HG03097 (cell line): ENCODE data around the gene MCF2.
"Not testable (repeated sequence)": the region's sequence is repeated elsewhere in the genome, so short reads cannot be mapped to it uniquely, and the experiment has no call there.

Experiments used
- ATAC-seq: cut with Tn5 transposase; IDR thresholded peaks from one replicate; pipeline ENCODE4 v1.9.1; 2021; ENCODE audit not compliant: unreplicated experiment, low FRiP score

Gene MCF2, protein sequence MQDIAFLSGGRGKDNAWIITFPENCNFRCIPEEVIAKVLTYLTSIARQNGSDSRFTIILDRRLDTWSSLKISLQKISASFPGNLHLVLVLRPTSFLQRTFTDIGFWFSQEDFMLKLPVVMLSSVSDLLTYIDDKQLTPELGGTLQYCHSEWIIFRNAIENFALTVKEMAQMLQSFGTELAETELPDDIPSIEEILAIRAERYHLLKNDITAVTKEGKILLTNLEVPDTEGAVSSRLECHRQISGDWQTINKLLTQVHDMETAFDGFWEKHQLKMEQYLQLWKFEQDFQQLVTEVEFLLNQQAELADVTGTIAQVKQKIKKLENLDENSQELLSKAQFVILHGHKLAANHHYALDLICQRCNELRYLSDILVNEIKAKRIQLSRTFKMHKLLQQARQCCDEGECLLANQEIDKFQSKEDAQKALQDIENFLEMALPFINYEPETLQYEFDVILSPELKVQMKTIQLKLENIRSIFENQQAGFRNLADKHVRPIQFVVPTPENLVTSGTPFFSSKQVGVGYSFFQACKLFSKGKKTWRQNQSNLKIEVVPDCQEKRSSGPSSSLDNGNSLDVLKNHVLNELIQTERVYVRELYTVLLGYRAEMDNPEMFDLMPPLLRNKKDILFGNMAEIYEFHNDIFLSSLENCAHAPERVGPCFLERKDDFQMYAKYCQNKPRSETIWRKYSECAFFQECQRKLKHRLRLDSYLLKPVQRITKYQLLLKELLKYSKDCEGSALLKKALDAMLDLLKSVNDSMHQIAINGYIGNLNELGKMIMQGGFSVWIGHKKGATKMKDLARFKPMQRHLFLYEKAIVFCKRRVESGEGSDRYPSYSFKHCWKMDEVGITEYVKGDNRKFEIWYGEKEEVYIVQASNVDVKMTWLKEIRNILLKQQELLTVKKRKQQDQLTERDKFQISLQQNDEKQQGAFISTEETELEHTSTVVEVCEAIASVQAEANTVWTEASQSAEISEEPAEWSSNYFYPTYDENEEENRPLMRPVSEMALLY

GRCh38 chrX:139708067-139708466 is at the start of gene MCF2:
TSS of gene MCF2 (minus strand) at chrX:139708167. CDS start at chrX:139651744, 56,423 bp downstream.
- no peak for ATAC-seq

DNA sequence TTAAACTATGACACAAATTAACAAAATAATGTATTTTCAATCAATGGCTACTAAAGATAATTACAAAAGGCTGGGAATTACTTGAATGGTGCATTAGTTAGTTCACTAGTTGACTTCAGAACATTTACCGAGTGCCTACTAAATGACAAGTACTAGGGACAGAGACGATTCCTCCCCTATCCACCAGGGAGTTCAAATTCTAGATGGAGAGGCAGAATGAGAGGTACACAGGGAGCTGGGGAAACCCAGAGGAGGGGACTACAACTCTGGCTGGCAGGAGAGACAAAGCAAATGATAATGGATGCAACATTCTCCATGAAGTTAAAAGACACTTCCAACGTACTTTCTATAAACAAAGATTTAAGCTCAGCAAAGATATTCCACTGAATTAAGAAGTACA is 43.1 kb upstream of the MCF2 start:
- no peak for ATAC-seq

DNA sequence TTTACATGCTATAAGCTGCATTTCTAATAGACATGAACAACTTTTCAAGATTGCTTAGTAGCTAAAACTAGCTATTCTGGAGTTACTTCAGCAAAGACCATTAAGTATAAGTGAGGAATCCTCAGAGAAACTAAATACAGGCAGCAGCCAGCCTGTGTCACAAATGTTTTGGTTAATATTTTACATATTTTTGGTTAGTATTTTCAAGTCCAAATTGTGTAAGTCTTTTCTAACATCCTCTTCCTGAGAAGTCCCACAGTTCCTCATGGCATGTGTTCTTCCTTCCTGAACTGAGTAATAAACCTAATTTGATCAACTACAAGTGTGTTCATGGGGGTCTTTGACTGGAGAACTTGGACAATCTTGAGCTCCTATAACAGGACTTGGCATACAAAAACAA is 42.4 kb upstream of the MCF2 start:
- ATAC-seq, result no peak

DNA sequence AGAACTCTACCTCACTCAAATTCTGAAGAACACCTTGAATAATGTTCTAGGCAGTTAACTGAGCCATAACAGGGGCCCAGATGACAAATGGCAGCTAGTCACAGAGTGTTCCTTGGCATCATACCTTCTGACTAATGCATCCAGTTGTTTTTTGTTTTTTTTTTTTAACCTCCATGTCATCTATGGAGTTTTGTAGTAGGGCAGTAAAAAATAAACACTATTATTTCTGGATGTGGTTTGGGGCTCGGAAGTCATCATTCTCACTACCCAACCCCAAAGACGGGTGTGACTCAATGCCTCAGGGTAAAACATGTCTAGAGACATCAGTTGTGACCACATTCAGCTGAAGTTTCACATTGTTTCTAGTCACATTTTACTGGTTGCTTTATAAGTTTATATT is 31.2 kb upstream of the MCF2 start:
- peak; percentile 59 for ATAC-seq

DNA sequence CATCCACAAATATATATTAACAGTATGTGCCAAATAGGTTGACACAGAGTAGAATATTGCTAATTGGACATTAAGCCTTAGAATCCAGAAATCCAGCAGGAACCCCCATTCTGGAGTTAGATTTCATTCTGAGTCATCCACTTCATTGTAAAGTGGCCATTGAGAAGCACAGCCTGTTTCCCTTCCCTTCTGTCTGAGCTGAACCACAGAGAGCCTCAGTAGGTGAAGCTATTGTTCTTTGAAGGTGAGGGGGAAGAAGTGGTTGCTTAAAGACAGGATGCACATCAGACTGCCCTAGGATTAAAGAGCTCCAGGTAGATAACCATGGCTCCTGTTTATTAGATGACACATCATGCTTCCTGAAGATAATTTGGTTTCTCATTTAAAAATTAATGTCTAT is 30.6 kb upstream of the MCF2 start:
- no peak for ATAC-seq

GRCh38 chrX:139736151-139736550 is 28.2 kb upstream of the MCF2 start:
- no peak for ATAC-seq

GRCh38 chrX:139734996-139735395 is 27.0 kb upstream of the MCF2 start:
- ATAC-seq, result no peak

DNA sequence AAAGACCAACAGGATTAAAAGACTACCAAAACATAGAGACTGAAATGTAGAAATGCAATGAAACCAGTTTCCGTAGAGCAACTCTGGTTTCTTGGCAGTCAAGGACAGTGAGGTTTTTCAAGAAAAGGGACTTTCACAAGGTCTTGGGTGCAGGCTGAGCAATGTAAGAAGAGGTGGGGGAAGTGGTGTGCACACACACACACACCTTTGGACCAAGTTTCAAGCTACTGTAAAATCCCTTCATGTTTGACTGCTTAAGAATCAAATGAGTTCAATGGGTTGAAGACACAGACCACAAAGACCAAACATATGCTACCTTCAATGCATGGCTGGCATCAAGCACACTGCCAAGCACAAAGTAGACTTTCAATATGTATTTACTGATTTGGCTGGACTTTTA is 17.8 kb upstream of the MCF2 start:
- ATAC-seq, result peak; percentile 80

DNA sequence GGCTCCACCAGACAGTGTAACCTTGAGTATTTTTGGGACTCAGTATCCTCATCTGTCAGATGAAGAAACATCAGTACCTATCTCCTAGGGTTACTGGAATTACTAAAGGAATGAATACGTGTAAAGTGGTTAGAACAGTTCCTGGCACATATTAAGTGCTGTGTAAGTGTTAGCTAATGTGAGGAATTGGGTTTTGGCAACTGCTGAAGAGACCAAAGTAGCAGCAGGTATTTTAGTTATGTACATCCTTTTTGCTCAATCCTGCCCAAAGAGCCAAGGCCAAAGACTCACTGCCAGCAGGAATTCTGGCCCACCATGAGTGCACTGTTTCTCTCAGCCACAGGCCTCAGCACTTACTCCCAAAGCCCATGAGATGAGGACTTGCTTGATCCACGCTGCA is 16.7 kb upstream of the MCF2 start:
- no peak for ATAC-seq

GRCh38 chrX:139720979-139721378 is 13.0 kb upstream of the MCF2 start:
- no peak for ATAC-seq

- ATAC-seq, result no peak
Measured at GRCh38 chrX:139720136-139720535, 12.2 kb upstream of the MCF2 start.

DNA sequence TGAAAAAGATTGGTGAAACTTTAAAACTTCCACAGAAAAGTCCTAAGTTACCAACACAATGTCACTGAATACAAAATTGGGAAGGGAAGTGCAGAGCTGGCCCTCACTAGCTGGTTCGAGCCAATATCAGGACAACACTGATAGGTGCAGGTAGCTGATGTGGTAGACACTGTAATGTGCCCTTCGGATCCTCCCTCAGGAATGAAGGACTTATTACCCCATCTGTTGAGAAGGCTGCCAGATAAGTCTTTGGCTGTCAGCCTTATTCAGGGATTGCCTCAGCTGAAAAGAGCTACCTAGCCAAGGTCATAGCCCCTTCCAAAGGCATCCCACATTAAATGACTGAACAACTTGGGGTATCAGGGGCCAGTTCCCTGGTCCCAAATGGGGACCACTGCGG is 5.3 kb downstream of the MCF2 start:
- no peak for ATAC-seq

- no peak for ATAC-seq
Measured at GRCh38 chrX:139692908-139693307, 15.1 kb downstream of the MCF2 start.

GRCh38 chrX:139692506-139692849 is 15.5 kb downstream of the MCF2 start:
- no peak for ATAC-seq

- ATAC-seq, result no peak
Measured at GRCh38 chrX:139691843-139692505, 16.0 kb downstream of the MCF2 start.

- ATAC-seq, result no peak
Measured at GRCh38 chrX:139691493-139691842, 16.5 kb downstream of the MCF2 start.

GRCh38 chrX:139685175-139685574 is 22.8 kb downstream of the MCF2 start:
- ATAC-seq, result not testable (repeated sequence)

GRCh38 chrX:139680356-139680755 is 27.6 kb downstream of the MCF2 start:
- ATAC-seq, result no peak

- no peak for ATAC-seq
Measured at GRCh38 chrX:139647597-139647996, 60.4 kb downstream of the MCF2 start.

DNA sequence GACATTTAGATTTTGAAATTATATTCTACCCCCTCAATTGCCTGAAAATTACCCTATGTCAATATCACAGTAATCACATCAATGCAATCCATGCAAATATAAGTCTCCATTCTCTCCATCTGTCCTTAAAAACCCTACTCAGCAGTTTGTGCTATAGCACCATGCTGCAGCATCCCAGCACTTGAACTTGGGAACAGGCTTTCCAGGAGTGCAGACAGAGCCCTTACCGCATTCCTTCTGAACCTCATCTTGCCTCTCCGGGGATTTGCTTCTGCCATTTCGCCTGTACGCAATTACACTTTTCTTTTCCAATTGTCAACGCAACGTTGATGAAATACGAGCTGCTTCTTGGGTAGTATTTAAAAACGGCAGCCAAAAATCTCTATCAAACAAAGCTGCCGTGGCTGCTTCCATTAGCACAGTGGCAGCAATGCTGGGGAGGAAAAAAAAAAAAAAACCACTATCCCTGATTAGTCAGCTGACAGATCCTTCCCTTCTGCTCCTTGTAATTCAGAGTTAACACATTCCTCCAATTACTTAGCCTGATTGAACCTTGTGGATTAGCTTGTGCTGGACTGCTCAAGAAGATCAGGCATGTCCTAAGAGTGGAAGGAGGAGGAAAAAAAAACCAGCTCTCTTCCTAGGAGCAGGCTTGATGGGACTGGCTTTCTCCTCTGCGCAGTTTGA is 65.6 kb downstream of the MCF2 start:
- no peak for ATAC-seq

- ATAC-seq, result no peak
Measured at GRCh38 chrX:139640259-139640658, 67.7 kb downstream of the MCF2 start.
